ENCODE results near the gene TCL1B. TPM values are rescaled to one million over a fixed set of nuclear protein-coding genes. Genes with fewer than 3 reads are reported as not detected.

The TCL1B gene
- total and polyA plus RNA-seq, 2 donors (not counting 3 experiments of a cell fraction or from before 2014, with no cell fraction given) = not detected

DNA sequence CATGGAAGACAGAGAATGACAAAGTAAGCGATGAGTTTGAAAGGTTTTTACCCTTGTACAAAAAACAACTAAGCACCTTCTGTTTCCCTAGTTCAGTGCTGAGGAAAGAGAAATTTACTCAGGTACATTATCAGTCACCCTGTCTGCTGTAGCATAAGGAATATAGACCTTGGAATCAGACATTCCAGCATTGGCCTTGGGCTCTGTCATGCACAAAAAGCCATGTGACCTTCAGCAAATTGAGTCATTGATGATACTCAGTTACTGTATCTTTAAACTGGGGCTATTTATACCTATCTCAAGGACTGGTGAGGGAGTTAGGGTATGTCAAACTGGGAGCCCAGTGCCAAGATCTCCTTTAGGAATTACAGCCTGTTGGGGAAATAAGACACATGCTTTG is 47.0 kb downstream of the TCL1B start:
- Histone ChIP-seq H3K9me1 (replicated peaks; ENCODE audit: control insufficient read depth, extremely low read depth, insufficient read depth, low read length) (no peaks in the 10 kb centered on the region), H3K4me3 (replicated peaks in 1 of 3; ENCODE audit: insufficient read depth in 1 of 3, low read depth in 1 of 3, low read length in 3 of 3) (no peak overlapping the region), H3K9ac (replicated peaks; ENCODE audit: extremely low read depth, insufficient read depth, low read length) (no peak overlapping the region), H3K27me3 (ENCODE audit: control insufficient read depth in 2 of 2, insufficient read depth in 2 of 2, low read length in 2 of 2) (no peaks in the 10 kb centered on the region), H3K9me3 (replicated peaks; ENCODE audit: control insufficient read depth, insufficient read depth, low read length) (no peaks in the 10 kb centered on the region), H3K36me3 (ENCODE audit: control insufficient read depth in 2 of 2, extremely low read depth in 1 of 2, insufficient read depth in 2 of 2, low read length in 2 of 2) (no peaks in the 10 kb centered on the region), H3K4me1 (ENCODE audit: control insufficient read depth, extremely low read depth, insufficient read depth, low read length) (no peaks in the 10 kb centered on the region), H4K20me1 (replicated peaks; ENCODE audit: control insufficient read depth, extremely low read depth, insufficient read depth, low read length) (no peaks in the 10 kb centered on the region), H3K4me2 (ENCODE audit: insufficient read depth, low read length) (no peak overlapping the region), H3K79me2 (ENCODE audit: control insufficient read depth, insufficient read depth, low read length) (no peaks in the 10 kb centered on the region), H3K27ac (ENCODE audit: insufficient read depth, low read depth, low read length) (no peak overlapping the region), H2AFZ (ENCODE audit: low read depth, low read length) (no peak overlapping the region)
- BruUV-seq (replicated peaks) = no TSS peak
- no peak for FAIRE-seq
- TF ChIP-seq EZH2 (IDR thresholded peaks at IDR 0.05; ENCODE audit: borderline replicate concordance, low read depth, low read length, severe bottlenecking) (no peak), MAX (IDR thresholded peaks at IDR 0.05; ENCODE audit: insufficient read depth, insufficient read length) (no peak), MYC (IDR thresholded peaks at IDR 0.05; ENCODE audit: low read depth, low read length) (no peak), CTCF (IDR thresholded peaks at IDR 0.05; ENCODE audit: extremely low read depth in 1 of 2, insufficient read depth in 1 of 2, low read depth in 1 of 2, low read length in 2 of 2) (no peak), FOS (IDR thresholded peaks at IDR 0.05; ENCODE audit: borderline replicate concordance, insufficient read depth, low read length) (no peak), JUN (IDR thresholded peaks at IDR 0.05; ENCODE audit: borderline replicate concordance, insufficient read depth, insufficient read length, low read depth) (no peak)
- intact Hi-C loops (cut with micrococcal nuclease) (no loop called here), dilution Hi-C loops (cut with MboI; ENCODE audit: extremely low pct_ligation_motif_present, low sequenced_read_pairs) (no loop called here)
- POLR2A ChIA-PET = no interaction called here
- no peak for DNase-seq (ENCODE audit: low read depth, low spot score)
- CTCF ChIA-PET = no interaction called here

Measured in endothelial cell of umbilical vein (primary cell).